Measurements from ENCODE around the gene TMEM221. TPM values are rescaled to one million over a fixed set of nuclear protein-coding genes. Genes with fewer than 3 reads are reported as not detected.

TMEM221 gene
- total RNA-seq, 1 donor from 2014 or later: 0.57 TPM

GRCh38 chr19:17393002-17393401 is 55.5 kb downstream of the TMEM221 start:
- no peak for TF ChIP-seq CTCF (IDR thresholded peaks at IDR 0.05)
- DNase-seq (ENCODE audit: low spot score): no peak
- Mint-ChIP-seq H3K36me3 (ENCODE audit: low read depth) (no peaks in the 10 kb centered on the region), H3K27ac (ENCODE audit: unreplicated experiment) (no peak overlapping the region), H3K4me3 (ENCODE audit: unreplicated experiment) (no peak overlapping the region), H3K27me3 (ENCODE audit: low read depth) (no peaks in the 10 kb centered on the region), H3K9me3 (ENCODE audit: low read depth) (peaks cover 3% of the 10 kb centered on the region), H3K4me1 (ENCODE audit: low read depth) (peaks cover 10% of the 10 kb centered on the region)

- no peak for DNase-seq (ENCODE audit: low spot score)
Measured at GRCh38 chr19:17391371-17392151, 56.9 kb downstream of the TMEM221 start.

GRCh38 chr19:17390665-17391370 is 57.6 kb downstream of the TMEM221 start:
- H3K4me1 Mint-ChIP-seq (ENCODE audit: low read depth): peaks cover 10% of the 10 kb centered on the region
- H3K4me3 Mint-ChIP-seq (ENCODE audit: unreplicated experiment): peak overlapping the region; percentile 89
- peak; percentile 82 for TF ChIP-seq CTCF (IDR thresholded peaks at IDR 0.05)
- no peaks in the 10 kb centered on the region for H3K27me3 Mint-ChIP-seq (ENCODE audit: low read depth)
- H3K36me3 Mint-ChIP-seq (ENCODE audit: low read depth): no peaks in the 10 kb centered on the region
- H3K27ac Mint-ChIP-seq (ENCODE audit: unreplicated experiment): no peak overlapping the region
- DNase-seq (ENCODE audit: low spot score): no peak
- peaks cover 3% of the 10 kb centered on the region for H3K9me3 Mint-ChIP-seq (ENCODE audit: low read depth)

More at GRCh38 chr19:17391371-17392151, 56.9 kb downstream of the TMEM221 start:
- Mint-ChIP-seq H3K27ac (ENCODE audit: unreplicated experiment) (no peak overlapping the region), H3K4me1 (ENCODE audit: low read depth) (peaks cover 10% of the 10 kb centered on the region), H3K27me3 (ENCODE audit: low read depth) (no peaks in the 10 kb centered on the region), H3K9me3 (ENCODE audit: low read depth) (peaks cover 3% of the 10 kb centered on the region), H3K36me3 (ENCODE audit: low read depth) (no peaks in the 10 kb centered on the region), H3K4me3 (ENCODE audit: unreplicated experiment) (peak overlapping the region; percentile 89)
- peak; percentile 43 for TF ChIP-seq CTCF (IDR thresholded peaks at IDR 0.05)

GRCh38 chr19:17389957-17390664 is 58.4 kb downstream of the TMEM221 start:
- Mint-ChIP-seq H3K36me3 (ENCODE audit: low read depth) (no peaks in the 10 kb centered on the region), H3K4me3 (ENCODE audit: unreplicated experiment) (peak overlapping the region; percentile 89), H3K27ac (ENCODE audit: unreplicated experiment) (no peak overlapping the region), H3K9me3 (ENCODE audit: low read depth) (peaks cover 3% of the 10 kb centered on the region), H3K4me1 (ENCODE audit: low read depth) (peaks cover 10% of the 10 kb centered on the region), H3K27me3 (ENCODE audit: low read depth) (no peaks in the 10 kb centered on the region)
- peak; percentile 52 for TF ChIP-seq CTCF (IDR thresholded peaks at IDR 0.05)
- DNase-seq (ENCODE audit: low spot score): no peak

- Mint-ChIP-seq H3K4me1 (ENCODE audit: low read depth) (peaks cover 10% of the 10 kb centered on the region), H3K27ac (ENCODE audit: unreplicated experiment) (no peak overlapping the region), H3K36me3 (ENCODE audit: low read depth) (no peaks in the 10 kb centered on the region), H3K27me3 (ENCODE audit: low read depth) (no peaks in the 10 kb centered on the region), H3K9me3 (ENCODE audit: low read depth) (peaks cover 3% of the 10 kb centered on the region), H3K4me3 (ENCODE audit: unreplicated experiment) (no peak overlapping the region)
- DNase-seq (ENCODE audit: low spot score): no peak
- no peak for TF ChIP-seq CTCF (IDR thresholded peaks at IDR 0.05)
Measured at GRCh38 chr19:17389288-17389687, 59.2 kb downstream of the TMEM221 start.
